Measurements from ENCODE around the gene BOD1.

GRCh38 chr5:173581408-173582215, 34.8 kb downstream of the BOD1 start:
- TF ChIP-seq ZNF124 (CRISPR knock-in tag; IDR thresholded peaks at IDR 0.05) (no peak), RUNX1 (IDR thresholded peaks at IDR 0.05; ENCODE audit: low read depth) (no peak), TRIM28 (IDR thresholded peaks at IDR 0.05) (no peak), EP300 (IDR thresholded peaks at IDR 0.05; ENCODE audit: low read length) (no peak), MCM5 (IDR thresholded peaks at IDR 0.05; ENCODE audit: low read depth) (no peak), MCM7 (IDR thresholded peaks at IDR 0.05) (no peak), ZBTB1 (CRISPR knock-in tag; IDR thresholded peaks at IDR 0.05; ENCODE audit: borderline replicate concordance, low read depth) (no peak), YY1 (IDR thresholded peaks at IDR 0.05; ENCODE audit: borderline replicate concordance in 1 of 3, control insufficient read depth in 1 of 3, extremely low read depth in 1 of 3, insufficient read depth in 3 of 3, insufficient read length in 1 of 3, insufficient replicate concordance in 2 of 3, low read depth in 1 of 3, low read length in 2 of 3) (no peak), CTCF (IDR thresholded peaks at IDR 0.05 in 2 of 3, conservative IDR thresholded peaks at IDR 0.05 in 1 of 3; ENCODE audit: insufficient read depth in 2 of 3, low read depth in 1 of 3, low read length in 3 of 3) (peak; percentile 67 to 86 (median 84))

Measured in K562 (cell line).